Cardiac septum (tissue), 1 donor: ENCODE data around the gene ZNF141. TPM values are rescaled to one million over a fixed set of nuclear protein-coding genes. Genes with fewer than 3 reads are reported as not detected.
"Not testable (repeated sequence)": the region's sequence is repeated elsewhere in the genome, so short reads cannot be mapped to it uniquely, and the experiment has no call there.

Experiments used
- DNase-seq: peaks from one replicate; pipeline ENCODE4 v3.0.0-alpha.2; 2020; ENCODE audit warnings: low spot score
- intact Hi-C: fragments of 100-400 bp; cut with DNase I; formaldehyde crosslinking; loops from one replicate; pipeline ENCODE4 v1.14.0; 2022
- microRNA-seq: library from miRNA; unstranded; fragments of <30 nt; microRNA quantifications from one replicate; pipeline ENCODE4 v1.2.0, GENCODE V29; 2020
- total RNA-seq: library from RNA; stranded (reverse); fragmentation: NEBNext Ultra II Directional; extraction: Animal tissue kit (Norgen Biotek cat#: 25700); gene quantifications from one replicate; pipeline ENCODE4 v1.2.1, GENCODE V29; 2021
- donor health status: DM: no; HTN: no; CAD: no.

The ZNF141 gene
- total RNA-seq, 1 donor from 2014 or later, result 8.5 TPM

- intact Hi-C loops, result loop anchor here (10.0 kb wide), 1 partner anchor 70 kb away; no protein-coding TSS in a partner anchor
- no peak for DNase-seq
Observed at GRCh38 chr4:374298-375160, 36.9 kb downstream of the ZNF141 start.

GRCh38 chr4:384311-385010 is 46.8 kb downstream of the ZNF141 start:
- intact Hi-C loops, result no loop called here
- no peak for DNase-seq

GRCh38 chr4:385934-386707 is 48.5 kb downstream of the ZNF141 start:
- DNase-seq, result no peak
- intact Hi-C loops, result no loop called here

GRCh38 chr4:386708-387105 is 49.1 kb downstream of the ZNF141 start:
- intact Hi-C loops, result no loop called here
- no peak for DNase-seq

- DNase-seq, result no peak
- intact Hi-C loops, result no loop called here
Observed at GRCh38 chr4:404006-404405, 66.4 kb downstream of the ZNF141 start.

DNA sequence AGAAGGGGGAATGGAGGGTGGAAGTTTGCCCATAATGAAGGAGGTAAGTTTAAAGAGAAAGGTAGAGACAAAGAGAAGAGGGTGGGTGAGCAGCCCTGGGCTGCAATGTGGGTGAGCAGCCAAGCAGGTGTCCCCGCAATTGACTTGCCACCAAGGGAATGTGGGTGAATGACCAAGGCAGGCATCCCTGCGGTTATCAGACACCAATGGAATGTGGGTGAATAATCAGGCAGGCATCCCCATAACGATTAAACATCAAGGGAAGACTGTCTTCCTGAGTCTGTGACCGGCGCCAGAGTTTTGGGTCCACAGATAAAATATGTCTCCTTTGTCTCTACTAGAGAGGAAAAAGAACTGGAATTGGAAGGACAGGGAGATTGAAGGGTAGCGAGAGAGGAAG is 70.7 kb downstream of the ZNF141 start:
- DNase-seq, result not testable (repeated sequence)

DNA sequence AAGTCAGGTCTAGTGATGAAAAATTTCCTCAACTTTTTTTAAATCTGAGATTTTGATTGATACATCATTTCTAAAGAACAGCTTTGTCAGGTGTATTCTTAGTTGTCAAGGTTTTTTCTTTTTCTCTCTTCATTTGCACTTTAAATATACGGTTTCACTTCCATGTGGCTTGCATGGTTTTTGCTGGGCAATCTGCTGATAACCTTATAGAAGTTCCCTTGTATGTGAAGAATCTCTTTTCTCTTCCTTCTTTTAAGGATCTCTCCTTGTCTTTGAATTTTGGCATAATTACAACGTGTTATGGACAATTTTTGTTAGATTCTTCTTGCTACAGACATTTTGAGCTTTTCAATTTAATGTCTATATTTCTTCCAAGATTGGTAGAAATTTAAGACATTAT is 85.0 kb downstream of the ZNF141 start:
- DNase-seq, result no peak
- intact Hi-C loops, result no loop called here

More for the DNA sequence above, 70.7 kb downstream of the ZNF141 start:
- intact Hi-C loops, result not testable (repeated sequence)

Small RNA genes within 50 kb of the gene (microRNA-seq; reads per million reads assigned to microRNA genes)
- not detected for gene MIR571

Other genes with a start within 250 kb of the ZNF141 start
- gene ZNF718, start 213.3 kb upstream of the ZNF141 start, total RNA-seq, result 5.0 TPM
- 0.13 TPM for gene ZNF732, start 32.3 kb upstream of the ZNF141 start, total RNA-seq
- 14.9 TPM for gene ZNF721, start 161.3 kb downstream of the ZNF141 start, total RNA-seq
- 22.4 TPM for gene PIGG, start 161.4 kb downstream of the ZNF141 start, total RNA-seq
- not detected for gene TMEM271, start 238.5 kb downstream of the ZNF141 start, total RNA-seq